H9 (cell line): ENCODE results near the gene INAFM1. TPM values are rescaled to one million over a fixed set of nuclear protein-coding genes. Genes with fewer than 3 reads are reported as not detected.

Experiments used
- DNase-seq: peaks from one replicate; pipeline ENCODE4 v3.0.0-alpha.2; 2017
- H2AFZ ChIP-seq: one replicate; pipeline ENCODE4 v1.6.1; 2013; ENCODE audit warnings: mild to moderate bottlenecking, low read length, control low read depth, moderate library complexity
- H2AK5ac ChIP-seq: 2 replicates; pipeline ENCODE4 v1.6.1; 2013; ENCODE audit warnings: low read length, control low read depth, mixed read lengths; ENCODE audit not compliant: insufficient read length
- H2BK120ac ChIP-seq: one replicate; pipeline ENCODE4 v1.6.1; 2013; ENCODE audit warnings: low read depth, mild to moderate bottlenecking, low read length, control low read depth, inconsistent platforms; ENCODE audit not compliant: poor library complexity, severe bottlenecking
- H2BK12ac ChIP-seq: 2 replicates; pipeline ENCODE4 v1.6.1; 2013; ENCODE audit warnings: low read length, control low read depth, mixed read lengths, low read depth; ENCODE audit not compliant: insufficient read length
- H2BK15ac ChIP-seq: 2 replicates; pipeline ENCODE4 v1.6.1; 2013; ENCODE audit warnings: low read depth, low read length, control low read depth
- H2BK20ac ChIP-seq: one replicate; pipeline ENCODE4 v1.6.1; 2013; ENCODE audit warnings: low read depth, mild to moderate bottlenecking, low read length, control low read depth, inconsistent platforms; ENCODE audit not compliant: poor library complexity, severe bottlenecking
- H2BK5ac ChIP-seq: 2 replicates; pipeline ENCODE4 v1.6.1; 2013; ENCODE audit warnings: low read length, control low read depth, mixed read lengths; ENCODE audit not compliant: insufficient read length
- H3K14ac ChIP-seq: 2 replicates; pipeline ENCODE4 v1.6.1; 2013; ENCODE audit warnings: low read length, control low read depth; ENCODE audit not compliant: insufficient read depth
- H3K18ac ChIP-seq: 2 replicates; pipeline ENCODE4 v1.6.1; 2013; ENCODE audit warnings: low read depth, mild to moderate bottlenecking, mixed read lengths, low read length, control low read depth; ENCODE audit not compliant: insufficient read length
- H3K23ac ChIP-seq: 2 replicates; pipeline ENCODE4 v1.6.1; 2013; ENCODE audit warnings: low read length, control low read depth, mixed read lengths, low read depth; ENCODE audit not compliant: insufficient read length
- H3K23me2 ChIP-seq: 2 replicates; pipeline ENCODE4 v1.6.1; 2013; ENCODE audit warnings: low read depth, mild to moderate bottlenecking, mixed read lengths, low read length, control low read depth; ENCODE audit not compliant: insufficient read length, poor library complexity, severe bottlenecking
- H3K27ac ChIP-seq: 2 replicates; pipeline ENCODE4 v1.5.1; 2013; ENCODE audit warnings: low read length, control low read depth, mixed read lengths, low read depth; ENCODE audit not compliant: insufficient read length
- H3K27me3 ChIP-seq: 2 replicates; pipeline ENCODE4 v1.6.1; 2013; ENCODE audit warnings: low read length, control low read depth, inconsistent platforms; ENCODE audit not compliant: insufficient read depth
- H3K4ac ChIP-seq: 2 replicates; pipeline ENCODE4 v1.6.1; 2013; ENCODE audit warnings: low read depth, mild to moderate bottlenecking, control low read depth, inconsistent platforms, low read length, moderate library complexity
- H3K4me1 ChIP-seq: 2 replicates; pipeline ENCODE4 v1.6.1; 2013; ENCODE audit warnings: low read length, control low read depth, inconsistent platforms; ENCODE audit not compliant: insufficient read depth
- H3K4me2 ChIP-seq: 2 replicates; pipeline ENCODE4 v1.6.1; 2013; ENCODE audit warnings: low read length, control low read depth, mixed read lengths; ENCODE audit not compliant: insufficient read length, insufficient read depth
- H3K56ac ChIP-seq: 2 replicates; pipeline ENCODE4 v1.6.1; 2013; ENCODE audit warnings: low read depth, mild to moderate bottlenecking, mixed read lengths, low read length, control low read depth; ENCODE audit not compliant: insufficient read length
- H3K79me1 ChIP-seq: 2 replicates; pipeline ENCODE4 v1.6.1; 2013; ENCODE audit warnings: low read depth, mild to moderate bottlenecking, moderate library complexity, low read length, control low read depth, inconsistent platforms; ENCODE audit not compliant: insufficient read depth, poor library complexity, severe bottlenecking
- H3K79me2 ChIP-seq: 2 replicates; pipeline ENCODE4 v1.6.1; 2013; ENCODE audit warnings: low read length, control low read depth, inconsistent platforms; ENCODE audit not compliant: insufficient read depth
- H3K9ac ChIP-seq: 2 replicates; pipeline ENCODE4 v1.6.1; 2013; ENCODE audit warnings: low read length, control low read depth, mixed read lengths; ENCODE audit not compliant: insufficient read length; ENCODE audit errors: extremely low read depth
- H3K9me3 ChIP-seq: one replicate; pipeline ENCODE4 v1.6.1; 2013; ENCODE audit warnings: low read depth, low read length, inconsistent platforms; ENCODE audit not compliant: control insufficient read depth
- H3T11ph ChIP-seq: one replicate; pipeline ENCODE4 v1.6.1; 2013; ENCODE audit warnings: mild to moderate bottlenecking, low read length, control low read depth, inconsistent platforms
- H4K20me1 ChIP-seq: one replicate; pipeline ENCODE4 v1.6.1; 2013; ENCODE audit not compliant: control insufficient read depth, insufficient read length, insufficient read depth
- H4K5ac ChIP-seq: 2 replicates; pipeline ENCODE4 v1.6.1; 2013; ENCODE audit warnings: low read depth, mild to moderate bottlenecking, mixed read lengths, low read length, control low read depth; ENCODE audit not compliant: insufficient read length
- H4K8ac ChIP-seq: replicated peaks from 2 replicates; pipeline ENCODE4 v1.6.1; 2013; ENCODE audit warnings: low read length, control low read depth, mixed read lengths, low read depth; ENCODE audit not compliant: insufficient read length
- H4K91ac ChIP-seq: 2 replicates; pipeline ENCODE4 v1.6.1; 2013; ENCODE audit warnings: low read depth, mild to moderate bottlenecking, moderate library complexity, mixed read lengths, low read length, control low read depth; ENCODE audit not compliant: insufficient read length
- H3K27ac Mint-ChIP-seq, 3 experiments: 2 replicates in 2 of 3; 3 replicates in 1 of 3; pipeline ENCODE4 v1.8.0; 2020 to 2021; ENCODE audit warnings: mixed read lengths in 3 of 3, mild to moderate bottlenecking in 1 of 3, moderate library complexity in 1 of 3
- H3K27me3 Mint-ChIP-seq: 2 replicates; pipeline ENCODE4 v1.8.0; 2021; ENCODE audit warnings: low read depth, mild to moderate bottlenecking, moderate library complexity, mixed read lengths
- H3K36me3 Mint-ChIP-seq, 3 experiments: 2 replicates in 2 of 3; 3 replicates in 1 of 3; pipeline ENCODE4 v1.8.0; 2020 to 2021; ENCODE audit warnings: low read depth in 3 of 3, mixed read lengths in 3 of 3; ENCODE audit not compliant: insufficient read depth in 1 of 3
- H3K4me1 Mint-ChIP-seq, 2 experiments: 2 replicates each; pipeline ENCODE4 v1.8.0; 2020; ENCODE audit warnings: mixed read lengths in 2 of 2
- H3K4me3 Mint-ChIP-seq, 2 experiments: 2 replicates in 1 of 2; 3 replicates in 1 of 2; pipeline ENCODE4 v1.8.0; 2020 to 2021; ENCODE audit warnings: mild to moderate bottlenecking in 2 of 2, mixed read lengths in 2 of 2, moderate library complexity in 1 of 2
- H3K9me3 Mint-ChIP-seq, 2 experiments: 2 replicates in 1 of 2; 3 replicates in 1 of 2; pipeline ENCODE4 v1.8.0; 2020; ENCODE audit warnings: mild to moderate bottlenecking in 2 of 2, mixed read lengths in 2 of 2, moderate library complexity in 1 of 2
- WGBS: extraction: QIAGEN DNeasy Blood & Tissue Kit; methylation state at CpG from one replicate; pipeline ENCODE4 v1.1.7; 2013; ENCODE audit warnings: missing lambda C conversion rate, low lambda C conversion rate, mixed read lengths; ENCODE audit not compliant: insufficient read length; ENCODE audit errors: extremely low coverage; 5-methylcytosine and 5-hydroxymethylcytosine counted together
- total RNA-seq: library from RNA; stranded (reverse); gene quantifications from 2 replicates; pipeline ENCODE4 v1.2.1, GENCODE V29; 2021
- TF ChIP-seq, protein P1 (sequence below): fragments of 200-600 bp; sonication (generic); conservative IDR thresholded peaks from 3 replicates; pipeline ENCODE4 v1.8.0; 2021; ENCODE audit warnings: antibody characterized with exemption, mild to moderate bottlenecking

INAFM1 gene
- total RNA-seq, 1 experiment from 2014 or later = 8.5 TPM

DNA sequence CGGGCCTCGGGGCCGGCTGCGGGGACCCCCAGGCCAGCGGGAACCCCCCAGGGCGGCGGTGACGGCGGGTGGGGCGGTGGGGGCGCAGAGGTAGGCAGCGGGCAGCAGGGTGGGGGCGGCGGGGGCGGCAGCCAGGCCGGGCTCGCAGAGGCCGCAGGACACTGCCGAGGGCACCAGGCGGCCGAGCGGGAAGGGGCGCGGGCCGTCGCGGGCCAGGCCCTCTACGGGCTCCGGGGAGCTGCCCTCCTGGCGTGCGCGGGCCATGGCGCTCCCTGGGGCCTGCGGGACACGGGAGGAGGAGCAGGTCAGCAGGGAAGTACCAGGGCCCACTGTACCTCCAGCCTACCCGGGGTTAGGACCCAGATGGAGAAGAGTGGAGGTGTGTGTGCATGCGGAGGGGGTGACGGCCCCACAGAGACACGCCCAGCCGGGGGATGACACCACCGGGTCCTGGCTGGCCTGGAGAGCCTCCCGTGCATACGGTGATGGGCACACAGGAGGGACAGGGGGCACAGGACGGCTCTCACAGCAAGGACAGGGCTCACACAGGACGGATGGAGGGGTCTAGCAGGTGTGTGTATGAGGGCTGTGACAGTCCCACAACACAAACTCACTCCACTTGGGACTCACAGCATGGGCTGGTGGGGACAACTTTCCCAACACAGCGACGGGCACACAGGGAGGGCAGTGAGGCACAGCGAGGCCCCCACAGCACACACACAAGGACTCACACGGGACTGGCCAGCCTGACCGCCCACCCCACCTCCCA, 46.3 kb upstream of the INAFM1 start:
- H4K5ac ChIP-seq = no peak overlapping the region
- H3K27ac ChIP-seq = no peak overlapping the region
- no peak overlapping the region for H2BK20ac ChIP-seq
- H2BK5ac ChIP-seq = no peak overlapping the region
- H4K8ac ChIP-seq = no peak overlapping the region
- Mint-ChIP-seq H3K9me3 (no peaks in the 10 kb centered on the region; a peak in 2 of 5 replicates), H3K4me3 (peak overlapping the region in 1 of 2 experiments; percentile 79; a peak in 2 of 5 replicates), H3K4me1 (peaks cover 26 to 27% of the 10 kb centered on the region in 2 experiments), H3K27ac (no peak overlapping the region), H3K36me3 (peaks cover 0 to 11% (median 8%) of the 10 kb centered on the region in 3 experiments; a peak in 5 of 7 replicates), H3K27me3 (no peaks in the 10 kb centered on the region)
- H3K23me2 ChIP-seq = peaks cover 30% of the 10 kb centered on the region
- no peak overlapping the region for H4K91ac ChIP-seq
- no peak overlapping the region for H3K4ac ChIP-seq
- no peak overlapping the region for H3K23ac ChIP-seq
- peaks cover 2% of the 10 kb centered on the region; the same call in 1 of the 2 replicates for H3K79me2 ChIP-seq
- H2BK15ac ChIP-seq = no peak overlapping the region
- H3T11ph ChIP-seq = no peak overlapping the region
- H3K4me1 ChIP-seq = peaks cover 7% of the 10 kb centered on the region; the same call in 1 of the 2 replicates
- H3K14ac ChIP-seq = peak overlapping the region; percentile 83
- H2BK120ac ChIP-seq = no peak overlapping the region
- H2BK12ac ChIP-seq = no peak overlapping the region
- peak overlapping the region; percentile 40 for H3K18ac ChIP-seq
- H2AFZ ChIP-seq = no peak overlapping the region
- no peak overlapping the region for H3K56ac ChIP-seq
- H2AK5ac ChIP-seq = no peak overlapping the region
- no peaks in the 10 kb centered on the region for H3K9me3 ChIP-seq
- no peaks in the 10 kb centered on the region for H3K27me3 ChIP-seq
- no CpG with 5 or more reads among the region's 50 CpGs for WGBS
- no peaks in the 10 kb centered on the region for H3K79me1 ChIP-seq
- TF ChIP-seq, protein P1, sequence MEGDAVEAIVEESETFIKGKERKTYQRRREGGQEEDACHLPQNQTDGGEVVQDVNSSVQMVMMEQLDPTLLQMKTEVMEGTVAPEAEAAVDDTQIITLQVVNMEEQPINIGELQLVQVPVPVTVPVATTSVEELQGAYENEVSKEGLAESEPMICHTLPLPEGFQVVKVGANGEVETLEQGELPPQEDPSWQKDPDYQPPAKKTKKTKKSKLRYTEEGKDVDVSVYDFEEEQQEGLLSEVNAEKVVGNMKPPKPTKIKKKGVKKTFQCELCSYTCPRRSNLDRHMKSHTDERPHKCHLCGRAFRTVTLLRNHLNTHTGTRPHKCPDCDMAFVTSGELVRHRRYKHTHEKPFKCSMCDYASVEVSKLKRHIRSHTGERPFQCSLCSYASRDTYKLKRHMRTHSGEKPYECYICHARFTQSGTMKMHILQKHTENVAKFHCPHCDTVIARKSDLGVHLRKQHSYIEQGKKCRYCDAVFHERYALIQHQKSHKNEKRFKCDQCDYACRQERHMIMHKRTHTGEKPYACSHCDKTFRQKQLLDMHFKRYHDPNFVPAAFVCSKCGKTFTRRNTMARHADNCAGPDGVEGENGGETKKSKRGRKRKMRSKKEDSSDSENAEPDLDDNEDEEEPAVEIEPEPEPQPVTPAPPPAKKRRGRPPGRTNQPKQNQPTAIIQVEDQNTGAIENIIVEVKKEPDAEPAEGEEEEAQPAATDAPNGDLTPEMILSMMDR = no peak
- peaks cover 4% of the 10 kb centered on the region for H4K20me1 ChIP-seq
- DNase-seq = peak; percentile 73
- H3K9ac ChIP-seq = peak overlapping the region; percentile 45
- peak overlapping the region; percentile 88 for H3K4me2 ChIP-seq
